ENCODE data around the gene EFCAB9.

- TF ChIP-seq CTCF (conservative IDR thresholded peaks at IDR 0.05; ENCODE audit: low read length) (no peak), EZH2phosphoT487 (IDR thresholded peaks at IDR 0.05; ENCODE audit: borderline replicate concordance, low read depth, low read length) (no peak)
Observed at GRCh38 chr5:172252501-172252900, 58.5 kb downstream of the EFCAB9 start.

Data from OCI-LY7 (cell line).